Activated effector memory CD4-positive, alpha-beta T cell treated with anti-CD3 and anti-CD28 coated beads, Interleukin-2, amount 50 U/mL, for 16 hours (primary cell): ENCODE data around the gene PLPPR2.
"Not testable (repeated sequence)": the region's sequence is repeated elsewhere in the genome, so short reads cannot be mapped to it uniquely, and the experiment has no call there.

Experiments
- DNase-seq: peaks from one replicate; pipeline ENCODE4 v3.0.0-alpha.2; 2020

Gene PLPPR2

GRCh38 chr19:11404588-11405222, 49.5 kb downstream of the PLPPR2 start:
- DNase-seq = no peak

- DNase-seq = peak; percentile 74
Observed at GRCh38 chr19:11405846-11406643, 50.8 kb downstream of the PLPPR2 start.

GRCh38 chr19:11406703-11407236, 51.5 kb downstream of the PLPPR2 start:
- not testable (repeated sequence) for DNase-seq

DNA sequence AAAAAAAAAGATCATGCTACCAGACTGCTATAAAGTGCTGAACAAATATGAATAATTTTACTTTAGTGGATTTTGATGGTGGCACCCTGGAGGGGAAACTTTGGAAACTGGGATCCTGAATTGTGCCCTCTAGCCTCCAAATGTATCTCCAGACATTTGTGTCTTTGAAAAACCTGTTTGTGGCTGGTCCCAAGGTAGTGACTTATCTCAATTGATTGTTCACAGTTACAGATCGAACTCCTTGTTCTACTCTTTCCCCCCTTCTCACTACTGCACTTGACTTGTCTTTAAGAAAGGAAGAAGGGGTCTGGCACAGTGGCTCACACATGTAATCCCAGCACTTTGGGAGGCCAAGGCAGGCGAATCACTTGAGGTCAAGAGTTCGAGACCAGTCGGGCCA, 53.4 kb downstream of the PLPPR2 start:
- DNase-seq = no peak

DNA sequence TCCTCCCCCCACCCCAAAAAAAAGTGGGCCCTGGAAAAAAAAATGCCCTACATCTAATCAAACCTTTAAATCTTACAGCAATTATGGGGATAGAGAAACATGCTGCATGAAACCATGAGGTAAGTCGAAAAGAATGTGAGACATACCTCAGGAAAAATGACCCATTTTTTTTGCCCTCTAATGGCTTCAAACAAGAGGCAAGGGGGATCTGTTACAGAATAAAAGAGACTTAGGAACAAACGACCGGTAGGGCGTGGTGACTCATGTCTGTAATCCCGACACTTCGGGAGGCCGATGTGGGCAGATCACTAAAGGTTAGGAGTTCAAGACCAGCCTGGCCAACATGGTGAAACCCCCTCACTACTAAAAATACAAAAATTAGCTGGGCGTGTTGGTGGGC, 55.5 kb downstream of the PLPPR2 start:
- no peak for DNase-seq

GRCh38 chr19:11414544-11414943, 59.3 kb downstream of the PLPPR2 start:
- DNase-seq = no peak
